ENCODE measurements around the gene DIS3L.

DNA sequence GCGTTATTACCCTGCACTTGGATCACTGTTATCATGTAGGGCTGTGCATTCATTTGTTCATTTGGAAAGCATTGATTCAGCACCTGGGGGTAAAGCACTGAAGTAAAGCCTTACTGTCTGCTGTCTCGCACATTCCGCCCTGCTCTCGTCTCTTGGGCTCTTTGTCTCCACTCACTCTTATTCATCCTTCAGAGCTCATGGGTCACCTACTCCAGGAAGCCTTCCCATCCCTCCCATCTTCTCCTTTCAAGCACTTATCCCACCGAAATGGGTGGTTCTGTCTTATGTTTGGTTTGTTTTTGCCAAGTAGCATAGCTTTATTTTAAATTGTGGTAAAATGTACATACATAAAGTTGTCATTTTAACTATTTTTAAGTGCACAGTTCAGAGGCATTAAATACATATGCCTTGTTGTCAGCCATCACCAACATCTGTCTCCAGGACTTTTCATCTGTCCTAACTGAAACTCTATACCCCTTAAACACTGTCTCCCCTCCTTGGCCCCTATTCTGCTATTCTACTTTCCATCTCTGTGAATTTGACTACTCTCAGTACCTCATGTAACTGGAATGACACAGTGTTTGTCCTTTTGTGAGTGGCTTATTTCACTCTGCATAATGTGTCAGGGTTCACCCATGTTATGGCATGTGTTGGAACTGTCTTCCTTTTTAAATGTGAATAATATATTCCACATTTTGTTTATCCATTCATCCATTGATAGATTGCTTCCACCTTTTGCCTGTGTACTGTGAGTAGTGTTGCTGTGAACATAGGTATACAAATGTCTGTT is 9.3 kb downstream of the DIS3L start:
- no peak for TF ChIP-seq CTCF (IDR thresholded peaks at IDR 0.05; ENCODE audit: extremely low read depth in 1 of 2, insufficient read depth in 1 of 2, low read depth in 1 of 2, low read length in 2 of 2)
- no peak for TF ChIP-seq MAX (IDR thresholded peaks at IDR 0.05; ENCODE audit: insufficient read depth, insufficient read length)
- no peak for TF ChIP-seq EZH2 (IDR thresholded peaks at IDR 0.05; ENCODE audit: borderline replicate concordance, low read depth, low read length, severe bottlenecking)
